ENCODE results near the gene RAC3. TPM values are rescaled to one million over a fixed set of nuclear protein-coding genes. Genes with fewer than 3 reads are reported as not detected.

RAC3 gene
- total RNA-seq, 4 donors from 2014 or later: 0.50 to 6.9 (median 0.54) TPM; not detected in 1

DNA sequence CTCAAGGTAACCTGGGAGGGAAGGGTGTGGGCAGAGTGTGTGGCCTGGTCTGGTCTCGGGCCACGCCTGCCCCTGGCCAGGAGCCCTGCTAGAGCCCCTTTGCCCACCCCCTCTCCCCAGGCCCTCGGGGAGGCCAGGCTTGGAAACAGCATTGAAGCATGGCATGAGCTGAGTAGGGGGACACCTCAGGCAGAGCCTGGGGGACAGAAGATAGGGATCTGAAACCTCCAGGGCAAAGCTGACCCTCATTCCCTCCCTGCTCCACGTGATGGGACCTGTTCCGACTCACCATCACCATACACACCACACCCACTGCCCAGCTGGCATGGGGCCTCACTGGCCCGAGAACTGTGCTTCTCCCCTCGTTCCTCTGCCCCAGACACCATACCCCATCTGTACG, 17.6 kb downstream of the RAC3 start:
- H3K27me3 ChIP-seq: no peaks in the 10 kb centered on the region
- 58 to 60% methylated on average over 2 to 3 of the region's 8 CpGs for WGBS, 2 donors (ENCODE audit: low coverage in 1 of 2)

DNA sequence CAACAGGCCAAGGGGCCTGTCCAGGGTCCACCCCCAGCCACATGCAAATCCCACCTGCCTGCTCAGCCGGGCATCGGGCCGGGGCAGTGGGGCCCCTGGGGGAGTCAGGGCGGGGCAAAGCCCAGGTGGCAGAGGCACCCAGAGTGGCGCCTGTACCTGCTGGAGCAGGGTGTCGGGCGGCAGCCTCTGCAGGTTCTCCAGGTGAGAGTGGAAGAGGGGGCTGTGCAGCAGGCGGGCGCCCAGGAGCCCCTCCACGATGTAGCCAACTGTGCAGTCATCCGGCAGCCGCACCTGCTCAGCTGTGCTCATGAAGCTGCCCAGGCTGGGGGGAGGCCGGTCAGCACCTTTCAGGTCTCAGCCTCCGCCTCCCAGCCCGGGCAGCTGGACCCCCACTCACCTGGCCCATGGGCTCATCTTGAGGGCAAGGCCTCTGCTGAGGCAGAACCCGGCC, 18.1 kb downstream of the RAC3 start:
- no peak for ATAC-seq
- no peak for TF ChIP-seq POLR2AphosphoS5 (IDR thresholded peaks at IDR 0.05)
- H3K9me3 ChIP-seq: no peaks in the 10 kb centered on the region
- no peak overlapping the region for H3K4me3 ChIP-seq
- H3K36me3 ChIP-seq: peaks cover 0 to 55% of the 10 kb centered on the region in 2 donors
- H3K27ac ChIP-seq: no peak overlapping the region
- no peaks in the 10 kb centered on the region for H3K27me3 ChIP-seq
- no CpG with 5 or more reads among the region's 16 CpGs for WGBS, 2 donors (ENCODE audit: low coverage in 1 of 2)
- peaks cover 0 to 47% (median 26%) of the 10 kb centered on the region in 3 donors for H3K4me1 ChIP-seq

More for the DNA sequence above, 17.6 kb downstream of the RAC3 start:
- H3K36me3 ChIP-seq: peaks cover 0 to 50% of the 10 kb centered on the region in 2 donors
- H3K4me3 ChIP-seq: no peak overlapping the region
- TF ChIP-seq, protein P1, sequence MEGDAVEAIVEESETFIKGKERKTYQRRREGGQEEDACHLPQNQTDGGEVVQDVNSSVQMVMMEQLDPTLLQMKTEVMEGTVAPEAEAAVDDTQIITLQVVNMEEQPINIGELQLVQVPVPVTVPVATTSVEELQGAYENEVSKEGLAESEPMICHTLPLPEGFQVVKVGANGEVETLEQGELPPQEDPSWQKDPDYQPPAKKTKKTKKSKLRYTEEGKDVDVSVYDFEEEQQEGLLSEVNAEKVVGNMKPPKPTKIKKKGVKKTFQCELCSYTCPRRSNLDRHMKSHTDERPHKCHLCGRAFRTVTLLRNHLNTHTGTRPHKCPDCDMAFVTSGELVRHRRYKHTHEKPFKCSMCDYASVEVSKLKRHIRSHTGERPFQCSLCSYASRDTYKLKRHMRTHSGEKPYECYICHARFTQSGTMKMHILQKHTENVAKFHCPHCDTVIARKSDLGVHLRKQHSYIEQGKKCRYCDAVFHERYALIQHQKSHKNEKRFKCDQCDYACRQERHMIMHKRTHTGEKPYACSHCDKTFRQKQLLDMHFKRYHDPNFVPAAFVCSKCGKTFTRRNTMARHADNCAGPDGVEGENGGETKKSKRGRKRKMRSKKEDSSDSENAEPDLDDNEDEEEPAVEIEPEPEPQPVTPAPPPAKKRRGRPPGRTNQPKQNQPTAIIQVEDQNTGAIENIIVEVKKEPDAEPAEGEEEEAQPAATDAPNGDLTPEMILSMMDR (IDR thresholded peaks at IDR 0.05): no peak
- no peaks in the 10 kb centered on the region for H3K9me3 ChIP-seq
- H3K27ac ChIP-seq: no peak overlapping the region
- ATAC-seq: no peak
- peaks cover 0 to 43% (median 26%) of the 10 kb centered on the region in 3 donors for H3K4me1 ChIP-seq

DNA sequence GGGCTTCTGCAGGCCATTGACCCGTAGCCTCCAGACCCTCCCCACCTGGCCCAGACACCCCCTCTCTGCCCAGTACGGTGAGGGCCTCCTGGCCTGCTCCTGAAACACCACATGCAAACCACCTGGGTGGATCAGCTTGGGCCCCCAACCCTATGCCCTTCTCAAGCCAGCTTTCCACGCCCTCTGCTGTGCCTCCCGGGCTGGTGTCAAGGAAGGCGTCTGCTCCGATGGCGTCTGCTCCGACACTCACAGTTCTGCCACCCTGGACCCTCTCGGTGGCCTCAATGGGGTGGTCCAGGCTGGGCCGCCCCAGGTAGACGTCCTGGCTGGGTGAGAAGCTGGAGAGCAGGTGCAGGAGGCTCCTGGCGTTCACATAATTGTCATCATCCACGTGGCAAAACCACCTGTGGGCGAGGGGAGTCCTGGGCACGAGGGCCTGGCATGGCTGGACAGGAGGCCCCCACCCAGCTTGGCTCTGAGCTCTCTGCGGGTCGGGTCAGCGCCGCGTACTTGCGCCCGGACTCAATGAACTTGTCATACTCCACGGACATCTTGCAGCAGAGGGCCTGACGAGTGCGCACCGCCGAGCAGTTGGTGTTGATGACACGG, 18.8 kb downstream of the RAC3 start:
- peaks cover 0 to 62% of the 10 kb centered on the region in 2 donors for H3K36me3 ChIP-seq
- no peak for ATAC-seq
- peaks cover 0 to 51% (median 26%) of the 10 kb centered on the region in 3 donors for H3K4me1 ChIP-seq
- peak overlapping the region in 1 of 2 donors; percentile 84 for H3K4me3 ChIP-seq
- no peaks in the 10 kb centered on the region for H3K27me3 ChIP-seq
- no peaks in the 10 kb centered on the region for H3K9me3 ChIP-seq
- 80 to 83% methylated on average over 1 of the region's 28 CpGs for WGBS, 2 donors (ENCODE audit: low coverage in 1 of 2)
- peak overlapping the region in 1 of 4 donors; percentile 81 for H3K27ac ChIP-seq
- TF ChIP-seq POLR2A (IDR thresholded peaks at IDR 0.05) (no peak), POLR2AphosphoS5 (IDR thresholded peaks at IDR 0.05) (no peak), EP300 (IDR thresholded peaks at IDR 0.05) (no peak)
- TF ChIP-seq, protein P1 (IDR thresholded peaks at IDR 0.05): no peak

DNA sequence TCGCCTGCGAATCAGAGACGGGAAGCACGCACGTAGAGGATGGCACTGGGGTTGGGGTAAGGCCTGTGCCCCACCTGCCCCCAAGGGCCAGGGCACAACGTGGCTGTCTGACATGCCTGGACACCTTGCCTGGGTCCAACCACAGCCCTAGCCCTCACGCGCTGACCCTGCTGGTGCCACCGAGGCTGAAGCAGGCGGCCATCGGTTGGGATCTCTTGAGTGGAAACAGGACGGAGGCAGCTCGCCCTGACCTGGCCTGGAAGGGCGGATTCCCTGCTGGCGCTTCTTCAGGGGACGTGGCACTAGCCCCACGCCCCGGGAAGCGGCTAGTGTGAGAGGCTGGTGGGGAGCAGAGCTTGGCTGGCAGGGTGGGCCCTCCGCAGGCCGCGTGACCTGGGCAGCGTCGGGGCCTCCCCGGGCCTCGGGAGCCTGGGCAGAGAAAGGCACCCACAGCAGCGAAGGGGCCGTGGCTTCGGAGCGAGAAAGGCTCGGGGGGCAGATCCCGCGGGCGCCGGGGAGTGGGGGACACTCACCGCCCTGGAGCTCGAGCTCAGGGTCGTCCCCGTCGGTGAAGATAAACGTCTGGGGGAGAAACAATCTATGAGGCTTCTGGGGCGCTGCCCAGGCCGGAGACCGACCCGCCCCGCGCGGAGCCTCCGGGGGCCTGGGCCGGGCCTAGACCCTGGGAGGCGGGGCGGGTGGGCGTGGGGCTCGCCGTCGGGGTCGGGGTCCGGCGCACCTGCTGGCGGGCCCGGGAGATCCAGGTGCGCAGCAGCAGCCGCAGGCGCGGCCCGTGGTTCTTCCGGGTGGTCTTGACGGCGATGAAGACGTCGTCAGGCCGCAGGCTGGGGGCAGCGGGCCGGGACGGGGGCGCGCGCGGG, 19.5 kb downstream of the RAC3 start:
- Histone ChIP-seq H3K4me1 (peaks cover 0 to 54% (median 26%) of the 10 kb centered on the region in 3 donors), H3K27me3 (no peaks in the 10 kb centered on the region), H3K27ac (peak overlapping the region in 3 of 4 donors; percentile 75 to 83 (median 81)), H3K36me3 (peaks cover 0 to 69% of the 10 kb centered on the region in 2 donors), H3K4me3 (peak overlapping the region; percentile 71 to 84), H3K9me3 (no peaks in the 10 kb centered on the region)
- TF ChIP-seq POLR2AphosphoS5 (IDR thresholded peaks at IDR 0.05) (no peak), POLR2A (IDR thresholded peaks at IDR 0.05) (no peak), EP300 (IDR thresholded peaks at IDR 0.05) (no peak)
- TF ChIP-seq, protein P1 (IDR thresholded peaks at IDR 0.05): no peak
- peak; percentile 9 for ATAC-seq
- WGBS, 2 donors (ENCODE audit: low coverage in 1 of 2): 15% methylated on average over 4 of the region's 79 CpGs; no CpG with 5 or more reads in 1 of the 2 donors

DNA sequence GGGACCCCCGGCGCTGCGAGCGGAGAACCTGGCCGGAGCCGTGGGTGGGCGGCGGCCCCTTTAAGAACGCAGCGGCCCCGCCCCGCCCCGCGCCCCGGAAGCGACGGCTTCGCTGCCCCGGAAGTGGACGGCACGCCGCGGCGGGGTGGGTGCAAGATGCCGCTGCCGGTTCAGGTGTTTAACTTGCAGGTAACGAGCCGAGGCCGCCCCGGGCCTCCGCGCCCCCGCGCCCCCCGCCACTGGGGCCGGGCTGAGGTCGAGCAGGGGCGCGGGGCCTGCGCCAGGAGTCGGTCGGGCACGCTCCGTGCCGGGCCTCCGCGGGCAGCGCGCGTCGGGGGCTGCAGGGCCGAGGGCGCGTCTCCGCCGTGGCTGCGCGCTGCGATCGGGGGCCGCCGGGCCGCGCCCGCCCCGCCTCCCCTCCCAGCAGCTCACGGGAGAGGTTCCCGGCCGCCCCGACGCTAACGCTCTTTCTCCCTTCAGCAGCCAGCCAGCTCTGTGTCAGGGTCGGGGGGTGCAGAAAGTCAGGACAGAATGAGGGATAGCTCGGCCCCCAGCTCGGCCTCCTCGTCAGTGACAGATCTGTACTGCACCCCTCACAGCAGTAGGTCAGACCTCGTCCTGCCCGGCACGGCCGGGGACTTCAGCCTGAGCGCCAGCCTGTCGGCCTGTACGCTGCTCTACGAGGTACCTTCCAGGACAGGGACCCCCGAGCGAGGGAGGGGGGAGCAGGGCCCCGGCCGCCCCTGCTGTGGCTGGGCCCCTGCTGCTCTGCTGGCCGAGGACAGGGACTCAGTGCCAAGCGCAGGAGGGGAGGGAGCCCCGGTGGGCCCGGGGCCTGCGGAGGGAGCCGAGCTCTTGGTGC, 20.5 kb downstream of the RAC3 start, which contains the start of the genes GPS1 and RFNG:
Gene GPS1 (plus strand): TSS at position 123 of the 862 bp plus-strand sequence. CDS start 34 bp downstream, at position 157.
Gene RFNG (minus strand): TSS at position 36 of the 862 bp plus-strand sequence. CDS start 45 bp downstream, outside the sequence.
- Histone ChIP-seq H3K27me3 (no peaks in the 10 kb centered on the region), H3K4me3 (peak within 1 kb of the TSS; percentile 71 to 84), H3K9me3 (no peaks in the 10 kb centered on the region), H3K4me1 (peaks cover 0 to 54% (median 26%) of the 10 kb centered on the region in 3 donors), H3K27ac (peak within 1 kb of the TSS in 3 of 4 donors; percentile 75 to 83 (median 81)), H3K36me3 (peaks cover 0 to 75% of the 10 kb centered on the region in 2 donors)
- TF ChIP-seq EP300 (IDR thresholded peaks at IDR 0.05): no peak
- TF ChIP-seq, protein P1 (IDR thresholded peaks at IDR 0.05): no peak
- TF ChIP-seq POLR2AphosphoS5 (IDR thresholded peaks at IDR 0.05): peak; percentile 54
- peak; percentile 35 to 36 for TF ChIP-seq POLR2A (IDR thresholded peaks at IDR 0.05)
- ATAC-seq: peak; percentile 82
- WGBS, 2 donors (ENCODE audit: low coverage in 1 of 2): no CpG with 5 or more reads among the region's 94 CpGs

All from gastroesophageal sphincter (tissue), 4 donors.